SU-DHL-6 (cell line): ENCODE data around the gene MGAT4A.

ENCODE experiments used
- H2AFZ ChIP-seq: fragments of 200-600 bp; sonication (generic); 2 replicates; pipeline ENCODE4 v1.6.1; 2014; ENCODE audit warnings: low read depth, mild to moderate bottlenecking, moderate library complexity, mixed read lengths, antibody characterized with exemption, low read length; ENCODE audit not compliant: severe bottlenecking
- H3F3A ChIP-seq: fragments of 200-600 bp; shearing (Covaris generic); 2 replicates; pipeline ENCODE4 v1.6.0; 2016; ENCODE audit warnings: antibody characterized with exemption, mild to moderate bottlenecking; ENCODE audit not compliant: insufficient read depth
- H3K27ac ChIP-seq: fragments of 200-600 bp; sonication (generic); 2 replicates; pipeline ENCODE4 v1.5.1; 2016; ENCODE audit warnings: low read depth, mild to moderate bottlenecking, low read length, moderate library complexity, mixed read lengths
- H3K27me3 ChIP-seq: fragments of 200-600 bp; sonication (generic), shearing (Covaris generic); 2 replicates; pipeline ENCODE4 v1.6.0; 2014; ENCODE audit warnings: mild to moderate bottlenecking, low read length
- H3K36me3 ChIP-seq: fragments of 200-600 bp; sonication (generic); 2 replicates; pipeline ENCODE4 v1.6.1; 2014; ENCODE audit warnings: mild to moderate bottlenecking, low read length, mixed read lengths
- H3K4me2 ChIP-seq: fragments of 300-600, 200-600 bp; shearing (Covaris generic), sonication (generic); 2 replicates; pipeline ENCODE4 v1.6.0; 2014; ENCODE audit warnings: low read length, low read depth, mild to moderate bottlenecking; ENCODE audit not compliant: poor library complexity, severe bottlenecking
- H3K4me3 ChIP-seq: fragments of 200-600 bp; sonication (generic); 2 replicates; pipeline ENCODE4 v1.5.1; 2014; ENCODE audit warnings: antibody characterized with exemption, low read length, mild to moderate bottlenecking, mixed read lengths; ENCODE audit not compliant: insufficient read depth, poor library complexity, severe bottlenecking
- H3K79me2 ChIP-seq: fragments of 200-600 bp; sonication (generic); 2 replicates; pipeline ENCODE4 v1.6.1; 2014; ENCODE audit warnings: mild to moderate bottlenecking, low read length, moderate library complexity; ENCODE audit not compliant: insufficient read depth
- H3K9ac ChIP-seq: fragments of 200-600 bp; sonication (generic); 2 replicates; pipeline ENCODE4 v1.7.0; 2014; ENCODE audit warnings: mild to moderate bottlenecking, low read length
- H3K9me2 ChIP-seq: fragments of 200-600 bp; sonication (generic); replicated peaks from 2 replicates; pipeline ENCODE4 v1.6.1; 2014; ENCODE audit warnings: low read length; ENCODE audit not compliant: insufficient read depth
- H3K9me3 ChIP-seq: fragments of 200-600 bp; sonication (generic); 2 replicates; pipeline ENCODE4 v1.6.1; 2014; ENCODE audit warnings: low read length, mixed read lengths; ENCODE audit not compliant: insufficient read depth
- H4K20me1 ChIP-seq: fragments of 200-600 bp; sonication (generic); 2 replicates; pipeline ENCODE4 v1.6.1; 2014; ENCODE audit warnings: low read depth, mild to moderate bottlenecking, antibody characterized with exemption, low read length, moderate library complexity, mixed read lengths
- CTCF ChIP-seq: fragments of 200-600 bp; sonication (generic); IDR thresholded peaks from one replicate; pipeline ENCODE4 v1.5.1; 2017; ENCODE audit warnings: antibody characterized with exemption, mild to moderate bottlenecking, low read length, moderate library complexity; ENCODE audit not compliant: insufficient read depth, poor library complexity, severe bottlenecking
- EZH2phosphoT487 ChIP-seq: fragments of 200-600 bp; sonication (generic), shearing (Covaris generic); conservative IDR thresholded peaks from 2 replicates; pipeline ENCODE4 v1.6.1; 2018; ENCODE audit warnings: mild to moderate bottlenecking, antibody characterized with exemption, low read length, moderate library complexity, mixed read lengths

MGAT4A gene

GRCh38 chr2:98691303-98691702 lies 39.6 kb downstream of the MGAT4A start:
- H3K9me3 ChIP-seq, result no peaks in the 10 kb centered on the region
- no peaks in the 10 kb centered on the region for H3K36me3 ChIP-seq
- H3K9ac ChIP-seq, result no peak overlapping the region
- H3K79me2 ChIP-seq, result no peaks in the 10 kb centered on the region
- H2AFZ ChIP-seq, result no peak overlapping the region
- H3F3A ChIP-seq, result no peaks in the 10 kb centered on the region
- no peaks in the 10 kb centered on the region for H3K27me3 ChIP-seq
- H3K4me3 ChIP-seq, result no peak overlapping the region
- no peaks in the 10 kb centered on the region for H3K9me2 ChIP-seq
- TF ChIP-seq EZH2phosphoT487 (no peak), CTCF (no peak)
- H3K4me2 ChIP-seq, result no peak overlapping the region
- H4K20me1 ChIP-seq, result no peaks in the 10 kb centered on the region
- no peak overlapping the region for H3K27ac ChIP-seq

DNA sequence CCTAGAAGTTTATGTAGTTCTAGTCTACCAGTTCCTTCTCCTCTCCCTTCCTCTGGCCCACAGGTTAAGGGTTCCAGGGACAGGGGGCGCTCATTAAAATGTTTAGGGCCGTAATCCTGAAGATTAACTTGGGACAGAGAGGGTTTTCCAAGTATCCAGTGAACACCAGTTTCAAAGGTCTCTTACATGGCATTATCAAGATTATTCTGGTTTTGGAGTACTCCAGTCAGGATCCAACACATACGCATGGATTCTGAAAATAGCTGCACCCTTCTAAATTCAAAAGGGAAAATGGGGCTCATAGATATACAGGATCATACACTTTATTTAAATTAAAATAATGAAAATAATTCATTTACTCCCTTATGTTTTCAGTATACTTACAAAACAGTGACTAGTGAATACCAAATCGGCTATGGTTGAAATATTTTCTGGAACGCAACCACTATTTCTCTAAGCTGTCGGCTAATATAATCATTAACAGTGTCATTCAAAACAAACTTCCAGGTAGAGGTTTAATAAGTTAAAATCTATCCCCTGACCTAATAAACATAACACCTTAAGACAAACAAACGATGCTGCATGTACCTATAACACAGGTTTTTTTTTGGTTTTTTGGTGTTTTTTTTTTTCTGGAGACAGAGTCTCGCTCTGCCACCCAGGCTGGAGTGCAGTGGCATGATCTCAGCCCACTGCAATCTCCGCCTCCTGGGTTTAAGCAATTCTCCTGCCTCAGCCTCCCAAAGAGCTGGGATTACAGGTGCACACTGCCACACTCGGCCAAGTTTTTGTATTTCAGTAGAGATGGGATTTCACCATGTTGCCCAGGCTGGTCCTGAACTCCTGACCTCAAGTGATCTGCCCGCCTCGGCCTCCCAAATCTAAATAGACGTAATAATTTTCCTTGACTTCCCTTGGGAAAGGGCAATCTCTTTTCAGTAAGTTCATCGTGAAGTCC lies 44.7 kb downstream of the MGAT4A start:
- no peak overlapping the region for H3K4me3 ChIP-seq
- H3K27me3 ChIP-seq, result no peaks in the 10 kb centered on the region
- H3K9ac ChIP-seq, result no peak overlapping the region
- H2AFZ ChIP-seq, result no peak overlapping the region
- H4K20me1 ChIP-seq, result no peaks in the 10 kb centered on the region
- no peak overlapping the region for H3K27ac ChIP-seq
- no peaks in the 10 kb centered on the region for H3K36me3 ChIP-seq
- TF ChIP-seq CTCF (no peak), EZH2phosphoT487 (no peak)
- H3K9me3 ChIP-seq, result no peaks in the 10 kb centered on the region
- H3K9me2 ChIP-seq, result no peaks in the 10 kb centered on the region
- H3K4me2 ChIP-seq, result no peak overlapping the region
- H3F3A ChIP-seq, result no peaks in the 10 kb centered on the region
- H3K79me2 ChIP-seq, result no peaks in the 10 kb centered on the region

DNA sequence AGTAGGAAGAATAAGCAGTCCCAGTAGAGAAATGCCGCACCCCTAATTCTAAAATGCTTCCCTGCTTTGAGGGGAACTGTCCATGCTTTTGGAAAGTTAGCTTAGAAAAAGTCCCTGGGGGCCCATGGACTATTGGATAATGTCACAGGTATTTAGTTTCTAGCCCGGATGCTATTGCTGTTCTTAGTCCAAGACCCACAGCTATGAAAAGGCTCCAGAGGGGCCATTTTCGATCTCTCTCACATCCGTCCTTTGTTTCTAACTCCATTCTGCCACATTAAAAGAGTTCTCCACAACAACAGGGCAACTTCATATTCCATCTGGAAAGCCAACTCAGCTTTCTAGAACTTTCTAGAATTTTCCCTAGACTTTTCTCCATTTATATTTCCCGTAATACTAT lies 47.2 kb downstream of the MGAT4A start:
- Histone ChIP-seq H3F3A (no peaks in the 10 kb centered on the region), H3K9me3 (no peaks in the 10 kb centered on the region), H3K9me2 (no peaks in the 10 kb centered on the region), H3K27ac (no peak overlapping the region), H3K79me2 (no peaks in the 10 kb centered on the region), H3K4me3 (no peak overlapping the region), H3K4me2 (no peak overlapping the region), H3K27me3 (no peaks in the 10 kb centered on the region), H2AFZ (no peak overlapping the region), H3K36me3 (no peaks in the 10 kb centered on the region), H3K9ac (no peak overlapping the region), H4K20me1 (no peaks in the 10 kb centered on the region)
- TF ChIP-seq EZH2phosphoT487, result no peak
- no peak for TF ChIP-seq CTCF
